Measurements from ENCODE around the gene RHEB. TPM values are rescaled to one million over a fixed set of nuclear protein-coding genes. Genes with fewer than 3 reads are reported as not detected.

The RHEB gene
- total RNA-seq, 2 experiments from 2014 or later: 42.0 to 46.8 TPM

- no peak for DNase-seq
- Mint-ChIP-seq H3K9me3 (no peaks in the 10 kb centered on the region), H3K36me3 (no peaks in the 10 kb centered on the region), H3K4me3 (no peak overlapping the region), H3K27ac (no peak overlapping the region), H3K4me1 (peaks cover 32% of the 10 kb centered on the region), H3K27me3 (no peaks in the 10 kb centered on the region)
These were observed 76.8 kb downstream of the RHEB start for GRCh38 chr7:151442776-151443496.

- H3K36me3 Mint-ChIP-seq: no peaks in the 10 kb centered on the region
- H3K4me1 Mint-ChIP-seq: peaks cover 32% of the 10 kb centered on the region
- H3K27ac Mint-ChIP-seq: peak overlapping the region; percentile 78
- DNase-seq: peak; percentile 22
- H3K4me3 Mint-ChIP-seq: peak overlapping the region; percentile 60
- no peaks in the 10 kb centered on the region for H3K9me3 Mint-ChIP-seq
- no peaks in the 10 kb centered on the region for H3K27me3 Mint-ChIP-seq
These were observed 78.8 kb downstream of the RHEB start for GRCh38 chr7:151440799-151441445.

GRCh38 chr7:151439855-151440798 lies 79.6 kb downstream of the RHEB start, which contains the start of gene CRYGN:
TSS of gene CRYGN (minus strand) at chr7:151440141. CDS start at chr7:151439917, 224 bp downstream.
- H3K4me3 Mint-ChIP-seq: peak within 1 kb of the TSS; percentile 60
- DNase-seq: peak; percentile 25
- peaks cover 32% of the 10 kb centered on the region for H3K4me1 Mint-ChIP-seq
- H3K9me3 Mint-ChIP-seq: no peaks in the 10 kb centered on the region
- H3K36me3 Mint-ChIP-seq: no peaks in the 10 kb centered on the region
- no peaks in the 10 kb centered on the region for H3K27me3 Mint-ChIP-seq
- peak within 1 kb of the TSS; percentile 78 for H3K27ac Mint-ChIP-seq

- Mint-ChIP-seq H3K36me3 (no peaks in the 10 kb centered on the region), H3K27ac (no peak overlapping the region), H3K9me3 (no peaks in the 10 kb centered on the region), H3K4me3 (peak overlapping the region; percentile 40), H3K27me3 (no peaks in the 10 kb centered on the region), H3K4me1 (peaks cover 29% of the 10 kb centered on the region)
- no peak for DNase-seq
These were observed 80.7 kb downstream of the RHEB start for GRCh38 chr7:151438864-151439601.

- H3K27me3 Mint-ChIP-seq: no peaks in the 10 kb centered on the region
- no peaks in the 10 kb centered on the region for H3K9me3 Mint-ChIP-seq
- DNase-seq: no peak
- H3K4me1 Mint-ChIP-seq: peaks cover 33% of the 10 kb centered on the region
- no peak overlapping the region for H3K27ac Mint-ChIP-seq
- H3K4me3 Mint-ChIP-seq: no peak overlapping the region
- no peaks in the 10 kb centered on the region for H3K36me3 Mint-ChIP-seq
These were observed 81.7 kb downstream of the RHEB start for GRCh38 chr7:151437866-151438516.

GRCh38 chr7:151437159-151437553 lies 82.5 kb downstream of the RHEB start:
- peaks cover 38% of the 10 kb centered on the region for H3K4me1 Mint-ChIP-seq
- H3K4me3 Mint-ChIP-seq: no peak overlapping the region
- no peaks in the 10 kb centered on the region for H3K9me3 Mint-ChIP-seq
- no peak for DNase-seq
- H3K27ac Mint-ChIP-seq: no peak overlapping the region
- no peaks in the 10 kb centered on the region for H3K36me3 Mint-ChIP-seq
- H3K27me3 Mint-ChIP-seq: no peaks in the 10 kb centered on the region

- no peaks in the 10 kb centered on the region for H3K36me3 Mint-ChIP-seq
- DNase-seq: no peak
- peaks cover 35% of the 10 kb centered on the region for H3K4me1 Mint-ChIP-seq
- no peaks in the 10 kb centered on the region for H3K9me3 Mint-ChIP-seq
- H3K27me3 Mint-ChIP-seq: no peaks in the 10 kb centered on the region
- no peak overlapping the region for H3K4me3 Mint-ChIP-seq
- H3K27ac Mint-ChIP-seq: no peak overlapping the region
These were observed 83.1 kb downstream of the RHEB start for GRCh38 chr7:151436446-151437158.

GRCh38 chr7:151435971-151436370 lies 83.7 kb downstream of the RHEB start:
- no peak for DNase-seq
- Mint-ChIP-seq H3K9me3 (no peaks in the 10 kb centered on the region), H3K36me3 (no peaks in the 10 kb centered on the region), H3K4me1 (peaks cover 31% of the 10 kb centered on the region), H3K27me3 (no peaks in the 10 kb centered on the region), H3K27ac (no peak overlapping the region), H3K4me3 (no peak overlapping the region)

- H3K36me3 Mint-ChIP-seq: no peaks in the 10 kb centered on the region
- H3K4me3 Mint-ChIP-seq: no peak overlapping the region
- peaks cover 28% of the 10 kb centered on the region for H3K4me1 Mint-ChIP-seq
- H3K9me3 Mint-ChIP-seq: no peaks in the 10 kb centered on the region
- DNase-seq: no peak
- no peak overlapping the region for H3K27ac Mint-ChIP-seq
- H3K27me3 Mint-ChIP-seq: no peaks in the 10 kb centered on the region
These were observed 84.4 kb downstream of the RHEB start for GRCh38 chr7:151435103-151435916.

- no peak overlapping the region for H3K27ac Mint-ChIP-seq
- peaks cover 33% of the 10 kb centered on the region for H3K4me1 Mint-ChIP-seq
- no peaks in the 10 kb centered on the region for H3K27me3 Mint-ChIP-seq
- H3K36me3 Mint-ChIP-seq: no peaks in the 10 kb centered on the region
- DNase-seq: no peak
- no peak overlapping the region for H3K4me3 Mint-ChIP-seq
- no peaks in the 10 kb centered on the region for H3K9me3 Mint-ChIP-seq
These were observed 85.1 kb downstream of the RHEB start for GRCh38 chr7:151434549-151434948.

GRCh38 chr7:151433721-151434400 lies 85.8 kb downstream of the RHEB start:
- no peak for DNase-seq
- H3K27me3 Mint-ChIP-seq: no peaks in the 10 kb centered on the region
- H3K4me3 Mint-ChIP-seq: no peak overlapping the region
- H3K9me3 Mint-ChIP-seq: no peaks in the 10 kb centered on the region
- no peak overlapping the region for H3K27ac Mint-ChIP-seq
- H3K4me1 Mint-ChIP-seq: peaks cover 32% of the 10 kb centered on the region
- no peaks in the 10 kb centered on the region for H3K36me3 Mint-ChIP-seq

- peaks cover 39% of the 10 kb centered on the region for H3K4me1 Mint-ChIP-seq
- DNase-seq: peak; percentile 69
- peak overlapping the region; percentile 73 for H3K27ac Mint-ChIP-seq
- H3K27me3 Mint-ChIP-seq: no peaks in the 10 kb centered on the region
- H3K4me3 Mint-ChIP-seq: peak overlapping the region; percentile 37
- no peaks in the 10 kb centered on the region for H3K9me3 Mint-ChIP-seq
- no peaks in the 10 kb centered on the region for H3K36me3 Mint-ChIP-seq
These were observed 86.8 kb downstream of the RHEB start for GRCh38 chr7:151432658-151433521.
